ENCODE data around the gene ZNF592.

The ZNF592 gene

GRCh38 chr15:84831613-84832012, 83.2 kb downstream of the ZNF592 start:
- DNase-seq (ENCODE audit: low spot score) = no peak

GRCh38 chr15:84832448-84833040, 84.2 kb downstream of the ZNF592 start:
- DNase-seq (ENCODE audit: low spot score) = no peak

- no peak for DNase-seq (ENCODE audit: low spot score)
Measured at GRCh38 chr15:84833447-84834228, 85.2 kb downstream of the ZNF592 start.

GRCh38 chr15:84834229-84834955, 86.0 kb downstream of the ZNF592 start:
- no peak for DNase-seq (ENCODE audit: low spot score)

GRCh38 chr15:84834969-84835368, 86.6 kb downstream of the ZNF592 start:
- DNase-seq (ENCODE audit: low spot score) = no peak

- DNase-seq (ENCODE audit: low spot score) = no peak
Measured at GRCh38 chr15:84835661-84836337, 87.4 kb downstream of the ZNF592 start.

- DNase-seq (ENCODE audit: low spot score) = no peak
Measured at GRCh38 chr15:84836844-84837243, 88.5 kb downstream of the ZNF592 start.

GRCh38 chr15:84839714-84840113, 91.3 kb downstream of the ZNF592 start:
- no peak for DNase-seq (ENCODE audit: low spot score)

- no peak for DNase-seq (ENCODE audit: low spot score)
Measured at GRCh38 chr15:84840255-84840654, 91.9 kb downstream of the ZNF592 start.

GRCh38 chr15:84840741-84841429, 92.5 kb downstream of the ZNF592 start:
- no peak for DNase-seq (ENCODE audit: low spot score)

- no peak for DNase-seq (ENCODE audit: low spot score)
Measured at GRCh38 chr15:84842781-84843180, 94.4 kb downstream of the ZNF592 start.

GRCh38 chr15:84844964-84845363, 96.6 kb downstream of the ZNF592 start:
- peak; percentile 42 for DNase-seq (ENCODE audit: low spot score)

- peak; percentile 62 for DNase-seq (ENCODE audit: low spot score)
Measured at GRCh38 chr15:84845631-84846030, 97.2 kb downstream of the ZNF592 start.

GRCh38 chr15:84846269-84846668, 97.9 kb downstream of the ZNF592 start:
- no peak for DNase-seq (ENCODE audit: low spot score)

- DNase-seq (ENCODE audit: low spot score) = no peak
Measured at GRCh38 chr15:84847382-84847781, 99.0 kb downstream of the ZNF592 start.

- DNase-seq (ENCODE audit: low spot score) = no peak
Measured at GRCh38 chr15:84852212-84852611, 103.8 kb downstream of the ZNF592 start.

GRCh38 chr15:84855136-84855535, 106.7 kb downstream of the ZNF592 start:
- no peak for DNase-seq (ENCODE audit: low spot score)

GRCh38 chr15:84855765-84856164, 107.4 kb downstream of the ZNF592 start:
- no peak for DNase-seq (ENCODE audit: low spot score)
